BJ (cell line): ENCODE measurements around the gene TMEM221. TPM values are rescaled to one million over a fixed set of nuclear protein-coding genes. Genes with fewer than 3 reads are reported as not detected.

Experiments
- CTCF ChIA-PET: fragments of 350-600 bp; formaldehyde crosslinking; extraction: SDS; loops from one replicate; lab custom pipeline; 2021; ENCODE audit warnings: antibody characterized with exemption, inconsistent platforms; lab: Yijun Ruan, JAX
- POLR2A ChIA-PET: fragments of 300-600 bp; sonication (Branson Sonifier 250); formaldehyde crosslinking; extraction: SDS; loops from one replicate; lab custom pipeline; 2021; ENCODE audit warnings: antibody characterized with exemption; lab: Charles Lee
- DNase-seq: peaks from one replicate; pipeline ENCODE4 v3.0.0-alpha.2; 2011; ENCODE audit warnings: low read depth
- H3K27me3 ChIP-seq: 2 replicates; pipeline ENCODE4 v1.6.0; 2011; ENCODE audit warnings: low read length; ENCODE audit not compliant: control insufficient read depth, insufficient read depth
- H3K36me3 ChIP-seq: 2 replicates; pipeline ENCODE4 v1.5.1; 2011; ENCODE audit warnings: low read length; ENCODE audit not compliant: control insufficient read depth, insufficient read depth
- H3K4me3 ChIP-seq: 2 replicates; pipeline ENCODE4 v1.5.1; 2011; ENCODE audit warnings: low read depth, mild to moderate bottlenecking, control low read depth, low read length
- CTCF ChIP-seq: IDR thresholded peaks from 2 replicates; pipeline ENCODE4 v1.5.1; 2011; ENCODE audit warnings: low read depth, mild to moderate bottlenecking, control low read depth, inconsistent platforms, low read length, moderate library complexity; ENCODE audit not compliant: insufficient read depth
- polyA plus RNA-seq: library from polyadenylated mRNA; depleted of rRNA; stranded (reverse); fragments of >200 nt; gene quantifications from 2 replicates; pipeline ENCODE4 v1.2.3, GENCODE V29; 2011

TMEM221 gene
- polyA plus RNA-seq, 1 experiment = 0.11 TPM

- H3K27me3 ChIP-seq = no peaks in the 10 kb centered on the region
- ChIA-PET POLR2A (no interaction called here), CTCF (interaction anchor here (0.7 to 1.9 kb wide), 2 partner anchors 67 to 368 kb away, joined by 4 to 5 read pairs; no protein-coding TSS in a partner anchor)
- no peak overlapping the region for H3K4me3 ChIP-seq
- no peak for TF ChIP-seq CTCF
- DNase-seq = no peak
- no peaks in the 10 kb centered on the region for H3K36me3 ChIP-seq
Observed at GRCh38 chr19:17398902-17399527, 49.5 kb downstream of the TMEM221 start.

GRCh38 chr19:17394891-17395415 is 53.5 kb downstream of the TMEM221 start:
- POLR2A ChIA-PET = no interaction called here

GRCh38 chr19:17393914-17394313 is 54.6 kb downstream of the TMEM221 start, which contains the start of gene CCDC194:
CCDC194 (minus strand) TSS chr19:17394196; CDS start chr19:17394158, 38 bp downstream.
- Histone ChIP-seq H3K36me3 (no peaks in the 10 kb centered on the region), H3K4me3 (no peak within 1 kb of the TSS), H3K27me3 (peaks cover 2% of the 10 kb centered on the region; the same call in 1 of the 2 replicates)
- POLR2A ChIA-PET = no interaction called here
- DNase-seq = no peak
- TF ChIP-seq CTCF = no peak
- CTCF ChIA-PET = interaction anchor here (0.6 to 3.3 kb wide), 13 partner anchors 8 to 462 kb away, joined by 3 to 18 read pairs (median 3); partner anchors contain the start of genes BST2 and TMEM221

More at GRCh38 chr19:17394891-17395415, 53.5 kb downstream of the TMEM221 start:
- CTCF ChIA-PET = interaction anchor here (0.6 to 3.3 kb wide), 11 partner anchors 9 to 461 kb away, joined by 3 to 18 read pairs (median 5); partner anchors contain the start of genes BST2 and TMEM221
- H3K36me3 ChIP-seq = no peaks in the 10 kb centered on the region
- no peak overlapping the region for H3K4me3 ChIP-seq
- no peak for DNase-seq
- H3K27me3 ChIP-seq = peaks cover 2% of the 10 kb centered on the region; the same call in 1 of the 2 replicates
- peak; percentile 75 for TF ChIP-seq CTCF

- DNase-seq = no peak
- POLR2A ChIA-PET = no interaction called here
Observed at GRCh38 chr19:17393002-17393401, 55.5 kb downstream of the TMEM221 start.

More at GRCh38 chr19:17393002-17393401, 55.5 kb downstream of the TMEM221 start:
- no peak for TF ChIP-seq CTCF
- H3K36me3 ChIP-seq = no peaks in the 10 kb centered on the region
- CTCF ChIA-PET = interaction anchor here (1.0 to 3.3 kb wide), 3 partner anchors 20 to 73 kb away, joined by 3 to 18 read pairs (median 3); no protein-coding TSS in a partner anchor
- peaks cover 2% of the 10 kb centered on the region; the same call in 1 of the 2 replicates for H3K27me3 ChIP-seq
- no peak overlapping the region for H3K4me3 ChIP-seq
